SK-N-SH (cell line): ENCODE measurements around the gene PRKCD. TPM values are rescaled to one million over a fixed set of nuclear protein-coding genes. Genes with fewer than 3 reads are reported as not detected.

Source experiments
- CTCF ChIA-PET: fragments of 300-600, 350-600 bp; formaldehyde crosslinking; extraction: SDS; loops from one replicate; lab custom pipeline; 2021; lab: Yijun Ruan, JAX
- POLR2A ChIA-PET: fragments of 350-600 bp; sonication (Branson Sonifier 250); formaldehyde crosslinking; extraction: SDS; loops from one replicate; lab custom pipeline; 2020; ENCODE audit warnings: antibody characterized with exemption, inconsistent platforms; lab: Yijun Ruan, JAX
- DNase-seq: peaks from one replicate; pipeline ENCODE4 v3.0.0; 2012
- H2AFZ ChIP-seq: fragments of 200-600 bp; sonication (generic); 2 replicates; pipeline ENCODE4 v1.8.1; 2016; ENCODE audit warnings: antibody characterized with exemption, mild to moderate bottlenecking, low read depth
- H3F3A ChIP-seq: fragments of 200-600 bp; sonication (generic); replicated peaks from 2 replicates; pipeline ENCODE3; 2016; ENCODE audit warnings: antibody characterized with exemption, mild to moderate bottlenecking; ENCODE audit not compliant: insufficient read depth
- H3K27ac ChIP-seq, 2 experiments: fragments of 200-500 bp in 1 of 2; fragments of 200-600 bp in 1 of 2; sonication (Bioruptor generic) in 1 of 2; sonication (generic), shearing (Covaris generic) in 1 of 2; 2 replicates each; pipeline versions ENCODE4 v1.5.1 to v1.6.1; 2014 to 2016; ENCODE audit warnings: low read depth in 2 of 2, inconsistent platforms in 1 of 2, low read length in 1 of 2, mild to moderate bottlenecking in 1 of 2, mixed read lengths in 1 of 2
- H3K27me3 ChIP-seq: fragments of 200-600 bp; sonication (generic), shearing (Covaris generic); 2 replicates; pipeline ENCODE4 v1.6.1; 2016; ENCODE audit warnings: mixed run types; ENCODE audit not compliant: insufficient read depth
- H3K36me3 ChIP-seq, 2 experiments: fragments of 200-500 bp in 1 of 2; fragments of 200-600 bp in 1 of 2; sonication (Bioruptor generic) in 1 of 2; sonication (generic) in 1 of 2; replicated peaks in 1 of 2; 2 replicates each; pipeline versions ENCODE3 to v1.5.1; 2014 to 2016; ENCODE audit warnings: low read length in 1 of 2, mild to moderate bottlenecking in 1 of 2; ENCODE audit not compliant: insufficient read depth in 2 of 2, control insufficient read depth in 1 of 2
- H3K4me1 ChIP-seq, 2 experiments: fragments of 200-500 bp in 1 of 2; fragments of 200-600 bp in 1 of 2; sonication (Bioruptor generic) in 1 of 2; sonication (generic), shearing (Covaris generic) in 1 of 2; 2 replicates each; pipeline versions ENCODE4 v1.5.1 to v1.6.1; 2014 to 2016; ENCODE audit warnings: low read depth in 1 of 2, low read length in 1 of 2, mixed run types in 1 of 2; ENCODE audit not compliant: insufficient read depth in 2 of 2, control insufficient read depth in 1 of 2
- H3K4me2 ChIP-seq: fragments of 200-600 bp; sonication (generic), shearing (Covaris generic); 2 replicates; pipeline ENCODE4 v1.6.1; 2017; ENCODE audit warnings: mixed run types
- H3K4me3 ChIP-seq, 2 experiments: fragments of 200-500 bp in 1 of 2; fragments of 200-600 bp in 1 of 2; sonication (Bioruptor generic) in 1 of 2; sonication (generic), shearing (Covaris generic) in 1 of 2; 2 replicates each; pipeline versions ENCODE4 v1.5.1 to v1.8.1; 2014 to 2016; ENCODE audit warnings: low read depth in 2 of 2, inconsistent platforms in 1 of 2, low read length in 1 of 2, mild to moderate bottlenecking in 1 of 2, mixed read lengths in 1 of 2, moderate library complexity in 1 of 2
- H3K79me2 ChIP-seq: fragments of 200-600 bp; sonication (generic); 2 replicates; pipeline ENCODE4 v1.8.1; 2017; ENCODE audit warnings: mild to moderate bottlenecking; ENCODE audit not compliant: insufficient read depth
- H3K9ac ChIP-seq: fragments of 200-600 bp; sonication (generic); 2 replicates; pipeline ENCODE4 v1.6.1; 2017; ENCODE audit warnings: mixed run types
- H3K9me2 ChIP-seq: fragments of 200-600 bp; sonication (generic); 2 replicates; pipeline ENCODE4 v1.6.1; 2017; ENCODE audit warnings: mixed run types
- H3K9me3 ChIP-seq: fragments of 200-600 bp; sonication (generic); 2 replicates; pipeline ENCODE4 v1.6.1; 2017; ENCODE audit warnings: mixed run types, mild to moderate bottlenecking, moderate library complexity
- H4K20me1 ChIP-seq: fragments of 200-600 bp; sonication (generic); 2 replicates; pipeline ENCODE4 v1.6.1; 2017; ENCODE audit warnings: mild to moderate bottlenecking, mixed run types; ENCODE audit not compliant: insufficient read depth
- EP300 ChIP-seq, 2 experiments: IDR thresholded peaks; 2 replicates each; pipeline versions ENCODE4 v1.4.0 to v1.6.1; 2012; ENCODE audit warnings: borderline replicate concordance in 1 of 2, low read depth in 1 of 2, low read length in 1 of 2
- EZH2phosphoT487 ChIP-seq: fragments of 200-600 bp; sonication (generic); IDR thresholded peaks from 2 replicates; pipeline ENCODE4 v1.6.1; 2017; ENCODE audit warnings: low read depth, mixed run types, mild to moderate bottlenecking, antibody characterized with exemption, moderate library complexity, borderline replicate concordance
- FOSL2 ChIP-seq: IDR thresholded peaks from 2 replicates; pipeline ENCODE4 v1.4.0; 2012; ENCODE audit warnings: low read depth, mild to moderate bottlenecking, moderate library complexity, borderline replicate concordance
- FOXJ3 ChIP-seq: sonication (generic); formaldehyde crosslinking; IDR thresholded peaks from 2 replicates; pipeline ENCODE4 v1.5.1; 2020; ENCODE audit warnings: mild to moderate bottlenecking, missing genetic modification reagents
- GATA2 ChIP-seq: sonication (generic); formaldehyde crosslinking; IDR thresholded peaks from 2 replicates; pipeline ENCODE4 v1.5.0; 2020; ENCODE audit warnings: mild to moderate bottlenecking, missing genetic modification reagents
- JUND ChIP-seq: IDR thresholded peaks from 2 replicates; pipeline ENCODE4 v1.4.0; 2012
- NFIC ChIP-seq: IDR thresholded peaks from 2 replicates; pipeline ENCODE4 v1.4.0; 2012; ENCODE audit warnings: borderline replicate concordance
- NRF1 ChIP-seq: IDR thresholded peaks from 2 replicates; pipeline ENCODE4 v1.6.1; 2012; ENCODE audit warnings: low read depth, mild to moderate bottlenecking, low read length
- SIN3A ChIP-seq: IDR thresholded peaks from 2 replicates; pipeline ENCODE4 v1.6.1; 2012; ENCODE audit warnings: low read depth, mild to moderate bottlenecking, low read length, moderate library complexity, borderline replicate concordance
- SMC3 ChIP-seq: IDR thresholded peaks from 2 replicates; pipeline ENCODE4 v1.6.1; 2012; ENCODE audit warnings: low read depth, low read length, improper control_type of control experiment
- WGBS: methylation state at CpG from one replicate; pipeline ENCODE4 v1.1.6; 2017; ENCODE audit warnings: low lambda C conversion rate; 5-methylcytosine and 5-hydroxymethylcytosine counted together
- polyA plus RNA-seq, 3 experiments: library from polyadenylated mRNA; depleted of rRNA; stranded (reverse); fragments of >200 nt; gene quantifications; 2 replicates each; pipeline ENCODE4 v1.2.3, GENCODE V29; 2012
- TF ChIP-seq, protein P1 (sequence below): fragments of 200-600 bp; sonication (generic); IDR thresholded peaks from 2 replicates; pipeline ENCODE4 v1.6.1; 2017; ENCODE audit warnings: antibody characterized with exemption, mild to moderate bottlenecking, moderate library complexity
- TF ChIP-seq, protein P2 (sequence below): IDR thresholded peaks from 2 replicates; pipeline ENCODE4 v1.4.0; 2012; ENCODE audit warnings: low read depth, borderline replicate concordance
- TF ChIP-seq, protein P3 (sequence below): IDR thresholded peaks from 2 replicates; pipeline ENCODE4 v1.4.0; 2012; ENCODE audit warnings: low read depth
- TF ChIP-seq, protein P4 (sequence below): fragments of 150-350 bp; IDR thresholded peaks from 2 replicates; pipeline ENCODE4 v1.6.1; 2017; ENCODE audit warnings: antibody characterized with exemption, low read length, low read depth, borderline replicate concordance
- TF ChIP-seq, protein P5 (sequence below): fragments of 150-350 bp; IDR thresholded peaks from 2 replicates; pipeline ENCODE4 v1.6.1; 2016; ENCODE audit warnings: mild to moderate bottlenecking, low read depth, low read length

The PRKCD gene
- polyA plus RNA-seq, 1 of the 3 experiments (the other 2 are of a cell fraction), result 29.0 TPM

DNA sequence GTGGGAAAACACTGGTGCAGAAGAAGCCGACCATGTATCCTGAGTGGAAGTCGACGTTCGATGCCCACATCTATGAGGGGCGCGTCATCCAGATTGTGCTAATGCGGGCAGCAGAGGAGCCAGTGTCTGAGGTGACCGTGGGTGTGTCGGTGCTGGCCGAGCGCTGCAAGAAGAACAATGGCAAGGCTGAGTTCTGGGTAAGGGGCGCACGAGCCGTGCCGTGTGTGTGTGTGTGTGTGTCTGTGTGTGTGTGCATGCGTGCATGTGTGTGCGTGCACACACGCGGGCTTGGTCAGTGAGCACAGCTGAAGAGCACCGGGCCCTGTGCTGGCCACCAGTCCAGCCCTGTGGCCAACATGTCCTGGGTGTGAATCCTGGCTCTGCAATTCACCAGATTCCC, 18.6 kb downstream of the PRKCD start:
- no peak for TF ChIP-seq SIN3A
- no peak for TF ChIP-seq SMC3
- TF ChIP-seq, protein P1, sequence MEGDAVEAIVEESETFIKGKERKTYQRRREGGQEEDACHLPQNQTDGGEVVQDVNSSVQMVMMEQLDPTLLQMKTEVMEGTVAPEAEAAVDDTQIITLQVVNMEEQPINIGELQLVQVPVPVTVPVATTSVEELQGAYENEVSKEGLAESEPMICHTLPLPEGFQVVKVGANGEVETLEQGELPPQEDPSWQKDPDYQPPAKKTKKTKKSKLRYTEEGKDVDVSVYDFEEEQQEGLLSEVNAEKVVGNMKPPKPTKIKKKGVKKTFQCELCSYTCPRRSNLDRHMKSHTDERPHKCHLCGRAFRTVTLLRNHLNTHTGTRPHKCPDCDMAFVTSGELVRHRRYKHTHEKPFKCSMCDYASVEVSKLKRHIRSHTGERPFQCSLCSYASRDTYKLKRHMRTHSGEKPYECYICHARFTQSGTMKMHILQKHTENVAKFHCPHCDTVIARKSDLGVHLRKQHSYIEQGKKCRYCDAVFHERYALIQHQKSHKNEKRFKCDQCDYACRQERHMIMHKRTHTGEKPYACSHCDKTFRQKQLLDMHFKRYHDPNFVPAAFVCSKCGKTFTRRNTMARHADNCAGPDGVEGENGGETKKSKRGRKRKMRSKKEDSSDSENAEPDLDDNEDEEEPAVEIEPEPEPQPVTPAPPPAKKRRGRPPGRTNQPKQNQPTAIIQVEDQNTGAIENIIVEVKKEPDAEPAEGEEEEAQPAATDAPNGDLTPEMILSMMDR, result no peak
- TF ChIP-seq, protein P2, sequence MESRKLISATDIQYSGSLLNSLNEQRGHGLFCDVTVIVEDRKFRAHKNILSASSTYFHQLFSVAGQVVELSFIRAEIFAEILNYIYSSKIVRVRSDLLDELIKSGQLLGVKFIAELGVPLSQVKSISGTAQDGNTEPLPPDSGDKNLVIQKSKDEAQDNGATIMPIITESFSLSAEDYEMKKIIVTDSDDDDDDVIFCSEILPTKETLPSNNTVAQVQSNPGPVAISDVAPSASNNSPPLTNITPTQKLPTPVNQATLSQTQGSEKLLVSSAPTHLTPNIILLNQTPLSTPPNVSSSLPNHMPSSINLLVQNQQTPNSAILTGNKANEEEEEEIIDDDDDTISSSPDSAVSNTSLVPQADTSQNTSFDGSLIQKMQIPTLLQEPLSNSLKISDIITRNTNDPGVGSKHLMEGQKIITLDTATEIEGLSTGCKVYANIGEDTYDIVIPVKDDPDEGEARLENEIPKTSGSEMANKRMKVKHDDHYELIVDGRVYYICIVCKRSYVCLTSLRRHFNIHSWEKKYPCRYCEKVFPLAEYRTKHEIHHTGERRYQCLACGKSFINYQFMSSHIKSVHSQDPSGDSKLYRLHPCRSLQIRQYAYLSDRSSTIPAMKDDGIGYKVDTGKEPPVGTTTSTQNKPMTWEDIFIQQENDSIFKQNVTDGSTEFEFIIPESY, result no peak
- no peak for TF ChIP-seq NRF1
- TF ChIP-seq JUND, result no peak
- no peak for TF ChIP-seq FOXJ3 (CRISPR knock-in tag)
- TF ChIP-seq GATA2 (CRISPR knock-in tag), result no peak
- CTCF ChIA-PET, result interaction anchor here (1.2 kb wide), 1 partner anchor 16 kb away, joined by 3 read pairs; no protein-coding TSS in a partner anchor
- H3K79me2 ChIP-seq, result no peaks in the 10 kb centered on the region

DNA sequence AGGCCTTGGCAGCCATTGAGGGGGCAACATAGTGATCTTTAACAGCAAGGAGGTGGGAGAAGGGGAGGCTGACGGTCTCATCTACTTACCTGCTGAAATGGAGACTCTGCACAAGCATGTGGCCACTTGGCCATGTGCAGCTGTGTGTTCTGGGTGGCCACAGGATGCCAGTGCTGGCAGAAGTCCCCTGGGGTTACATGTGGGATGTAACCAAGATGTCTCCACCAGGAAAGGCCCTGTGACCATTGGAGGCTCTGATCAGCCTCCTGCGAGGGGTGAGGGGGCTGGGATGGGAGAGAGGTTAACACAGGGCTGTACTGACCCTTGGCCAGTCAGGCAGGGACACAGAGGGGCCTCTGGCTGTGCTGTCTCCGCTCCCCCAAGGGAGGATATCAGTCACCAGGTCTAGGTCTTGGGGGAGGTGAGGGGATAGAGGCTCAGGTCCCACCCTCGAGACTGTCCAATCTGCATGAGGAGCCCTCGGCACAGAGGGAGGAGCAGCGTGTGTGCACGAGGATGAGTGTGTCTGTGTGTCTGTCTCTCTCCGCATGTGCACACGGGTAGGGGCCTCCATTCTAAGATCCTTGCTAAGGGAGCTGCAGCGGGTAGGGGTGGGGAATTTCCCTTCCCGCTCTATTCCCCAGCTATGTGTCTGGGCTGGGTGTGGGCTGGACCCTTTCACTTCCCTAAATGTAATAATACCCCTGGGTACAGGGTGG, 19.5 kb downstream of the PRKCD start:
- Histone ChIP-seq H2AFZ (no peak overlapping the region), H3F3A (no peaks in the 10 kb centered on the region), H3K4me3 (no peak overlapping the region), H3K36me3 (peaks cover 0 to 2% of the 10 kb centered on the region in 2 experiments), H3K9me2 (no peaks in the 10 kb centered on the region), H3K4me2 (no peak overlapping the region)
- WGBS, result 87% methylated on average over 9 of the region's 11 CpGs
- ChIA-PET CTCF (interaction anchor here (1.2 to 1.4 kb wide), 2 partner anchors 15 to 46 kb away, joined by 3 read pairs; no protein-coding TSS in a partner anchor), POLR2A (no interaction called here)
- TF ChIP-seq EP300 (IDR thresholded peaks at IDR 0.05; ENCODE audit: borderline replicate concordance in 1 of 2, low read depth in 1 of 2, low read length in 1 of 2) (no peak), EZH2phosphoT487 (no peak), FOSL2 (no peak), NFIC (no peak), NRF1 (no peak)
- TF ChIP-seq, protein P3, sequence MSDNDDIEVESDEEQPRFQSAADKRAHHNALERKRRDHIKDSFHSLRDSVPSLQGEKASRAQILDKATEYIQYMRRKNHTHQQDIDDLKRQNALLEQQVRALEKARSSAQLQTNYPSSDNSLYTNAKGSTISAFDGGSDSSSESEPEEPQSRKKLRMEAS, result no peak
- TF ChIP-seq, protein P4, sequence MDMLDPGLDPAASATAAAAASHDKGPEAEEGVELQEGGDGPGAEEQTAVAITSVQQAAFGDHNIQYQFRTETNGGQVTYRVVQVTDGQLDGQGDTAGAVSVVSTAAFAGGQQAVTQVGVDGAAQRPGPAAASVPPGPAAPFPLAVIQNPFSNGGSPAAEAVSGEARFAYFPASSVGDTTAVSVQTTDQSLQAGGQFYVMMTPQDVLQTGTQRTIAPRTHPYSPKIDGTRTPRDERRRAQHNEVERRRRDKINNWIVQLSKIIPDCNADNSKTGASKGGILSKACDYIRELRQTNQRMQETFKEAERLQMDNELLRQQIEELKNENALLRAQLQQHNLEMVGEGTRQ, result no peak
- TF ChIP-seq, protein P5, sequence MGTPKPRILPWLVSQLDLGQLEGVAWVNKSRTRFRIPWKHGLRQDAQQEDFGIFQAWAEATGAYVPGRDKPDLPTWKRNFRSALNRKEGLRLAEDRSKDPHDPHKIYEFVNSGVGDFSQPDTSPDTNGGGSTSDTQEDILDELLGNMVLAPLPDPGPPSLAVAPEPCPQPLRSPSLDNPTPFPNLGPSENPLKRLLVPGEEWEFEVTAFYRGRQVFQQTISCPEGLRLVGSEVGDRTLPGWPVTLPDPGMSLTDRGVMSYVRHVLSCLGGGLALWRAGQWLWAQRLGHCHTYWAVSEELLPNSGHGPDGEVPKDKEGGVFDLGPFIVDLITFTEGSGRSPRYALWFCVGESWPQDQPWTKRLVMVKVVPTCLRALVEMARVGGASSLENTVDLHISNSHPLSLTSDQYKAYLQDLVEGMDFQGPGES, result no peak
- TF ChIP-seq, all 33 proteins: peak for 0
- Histone ChIP-seq H3K9me3 (no peaks in the 10 kb centered on the region), H3K27ac (no peak overlapping the region), H4K20me1 (no peaks in the 10 kb centered on the region), H3K4me1 (no peaks in the 10 kb centered on the region), H3K9ac (no peak overlapping the region), H3K27me3 (no peaks in the 10 kb centered on the region), H3K79me2 (no peaks in the 10 kb centered on the region)
- DNase-seq, result no peak

More for the DNA sequence above, 18.6 kb downstream of the PRKCD start:
- H3K27ac ChIP-seq, result no peak overlapping the region
- H3K4me2 ChIP-seq, result no peak overlapping the region
- H3K4me1 ChIP-seq, result no peaks in the 10 kb centered on the region
- H3K9me3 ChIP-seq, result no peaks in the 10 kb centered on the region
- H3F3A ChIP-seq, result no peaks in the 10 kb centered on the region
- H3K36me3 ChIP-seq, result peaks cover 0 to 2% of the 10 kb centered on the region in 2 experiments
- H3K27me3 ChIP-seq, result no peaks in the 10 kb centered on the region
- no peaks in the 10 kb centered on the region for H4K20me1 ChIP-seq
- 93% methylated on average over 13 of the region's 20 CpGs for WGBS
- no peak for DNase-seq
- H3K4me3 ChIP-seq, result no peak overlapping the region
- H3K9ac ChIP-seq, result no peak overlapping the region
- POLR2A ChIA-PET, result no interaction called here
- no peaks in the 10 kb centered on the region for H3K9me2 ChIP-seq
- no peak overlapping the region for H2AFZ ChIP-seq
